HG03521 (cell line): ENCODE results near the gene CALR.
"Not testable (repeated sequence)": the region's sequence is repeated elsewhere in the genome, so short reads cannot be mapped to it uniquely, and the experiment has no call there.

ENCODE experiments used
- ATAC-seq: cut with Tn5 transposase; IDR thresholded peaks from one replicate; pipeline ENCODE4 v1.9.1; 2021; ENCODE audit warnings: mild to moderate bottlenecking, moderate library complexity; ENCODE audit not compliant: unreplicated experiment

Gene CALR

DNA sequence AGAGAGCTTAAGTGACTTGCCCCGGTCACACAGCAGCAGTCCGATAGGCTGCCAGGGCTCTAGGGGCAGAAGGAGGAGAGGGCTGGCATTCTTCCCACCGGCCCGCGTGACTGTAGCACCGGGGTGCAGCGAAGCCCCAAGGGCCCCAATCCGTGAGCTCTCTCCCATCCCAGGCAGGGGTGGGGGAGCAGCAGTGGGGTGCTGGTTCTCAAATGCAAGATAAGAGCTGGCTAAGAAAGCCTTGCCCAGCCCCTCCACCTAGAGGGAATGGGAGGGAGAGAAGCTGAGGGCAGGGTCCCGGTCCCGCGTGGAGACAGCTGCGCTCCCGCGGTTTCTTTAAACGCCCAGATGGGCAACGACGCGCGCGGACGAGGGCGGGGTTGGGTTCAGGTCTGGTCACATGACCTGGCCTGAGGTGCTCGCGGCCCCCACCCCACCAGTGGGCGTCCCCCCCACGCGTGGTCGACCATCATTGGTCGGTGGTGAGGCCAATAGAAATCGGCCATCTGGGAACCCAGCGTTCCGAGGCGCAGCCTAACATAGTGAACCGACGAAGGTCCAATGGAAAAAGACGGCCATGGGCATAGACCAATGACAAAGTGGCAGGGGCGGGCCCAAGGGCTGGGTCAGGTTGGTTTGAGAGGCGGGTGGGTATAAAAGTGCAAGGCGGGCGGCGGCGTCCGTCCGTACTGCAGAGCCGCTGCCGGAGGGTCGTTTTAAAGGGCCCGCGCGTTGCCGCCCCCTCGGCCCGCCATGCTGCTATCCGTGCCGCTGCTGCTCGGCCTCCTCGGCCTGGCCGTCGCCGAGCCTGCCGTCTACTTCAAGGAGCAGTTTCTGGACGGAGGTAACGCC, at the start of gene CALR:
Gene CALR (plus strand): TSS at position 683 of the 852 bp plus-strand sequence. CDS start 71 bp downstream, at position 754.
- peak; percentile 87 for ATAC-seq

DNA sequence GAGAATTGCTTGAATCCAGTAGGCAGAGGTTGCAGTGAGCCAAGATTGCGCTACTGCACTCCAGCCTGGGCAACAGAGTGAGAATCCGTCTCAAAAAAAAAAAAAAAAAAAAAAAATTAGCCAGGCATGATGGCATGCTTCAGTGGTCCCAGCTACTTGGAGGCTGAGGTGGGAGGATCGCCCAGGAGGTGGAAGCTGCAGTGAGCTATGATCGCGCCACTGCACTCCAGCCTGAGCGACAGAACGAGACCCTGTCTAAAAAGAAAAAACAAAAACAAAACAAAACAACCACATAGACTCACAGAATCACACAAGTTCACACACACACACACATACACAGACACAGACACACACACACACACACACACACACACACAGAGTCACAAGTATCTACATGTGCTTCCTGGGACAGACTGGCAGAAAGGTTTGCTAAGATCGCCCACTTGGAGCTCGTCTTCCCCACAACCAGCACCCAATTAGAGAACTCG, 48.1 kb upstream of the CALR start:
- ATAC-seq = not testable (repeated sequence)

DNA sequence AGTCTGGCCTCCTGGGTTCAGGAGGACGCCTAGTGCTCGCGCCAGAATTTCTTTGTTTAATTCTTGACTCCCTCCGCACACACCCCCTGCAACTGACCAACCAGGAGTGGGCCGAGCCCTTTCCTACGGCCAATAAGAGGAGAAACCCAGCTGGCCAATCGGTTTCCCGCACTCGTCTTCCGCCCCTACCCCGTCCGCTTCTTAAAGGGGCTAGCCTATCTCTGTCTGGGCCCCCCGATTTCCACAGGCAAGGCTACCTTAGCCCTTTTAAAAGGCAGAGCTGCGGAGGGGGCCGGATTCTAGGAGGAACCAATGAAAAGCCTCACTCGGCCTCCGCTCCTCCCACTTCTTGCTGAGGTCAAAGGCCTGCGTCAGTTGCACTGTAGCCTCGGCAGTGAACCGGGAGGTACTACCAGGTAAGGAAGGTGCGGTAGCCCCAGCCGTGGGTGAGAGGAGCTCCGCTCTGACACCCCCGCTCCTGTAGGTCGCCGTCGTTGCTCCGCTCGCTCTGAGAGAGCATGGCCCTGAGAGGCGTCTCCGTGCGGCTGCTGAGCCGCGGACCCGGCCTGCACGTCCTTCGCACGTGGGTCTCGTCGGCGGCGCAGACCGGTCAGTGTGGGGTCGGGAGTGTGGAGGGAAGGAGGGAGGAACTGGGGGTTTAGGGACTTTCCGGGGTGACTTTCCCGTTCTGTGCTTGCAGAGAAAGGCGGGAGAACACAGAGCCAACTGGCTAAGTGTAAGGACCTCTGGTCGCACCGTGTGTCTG, 47.4 kb upstream of the CALR start, which contains the start of gene GCDH:
Gene GCDH (plus strand): TSS at position 374 of the 766 bp plus-strand sequence. CDS start 145 bp downstream, at position 519.
- ATAC-seq = peak; percentile 86

DNA sequence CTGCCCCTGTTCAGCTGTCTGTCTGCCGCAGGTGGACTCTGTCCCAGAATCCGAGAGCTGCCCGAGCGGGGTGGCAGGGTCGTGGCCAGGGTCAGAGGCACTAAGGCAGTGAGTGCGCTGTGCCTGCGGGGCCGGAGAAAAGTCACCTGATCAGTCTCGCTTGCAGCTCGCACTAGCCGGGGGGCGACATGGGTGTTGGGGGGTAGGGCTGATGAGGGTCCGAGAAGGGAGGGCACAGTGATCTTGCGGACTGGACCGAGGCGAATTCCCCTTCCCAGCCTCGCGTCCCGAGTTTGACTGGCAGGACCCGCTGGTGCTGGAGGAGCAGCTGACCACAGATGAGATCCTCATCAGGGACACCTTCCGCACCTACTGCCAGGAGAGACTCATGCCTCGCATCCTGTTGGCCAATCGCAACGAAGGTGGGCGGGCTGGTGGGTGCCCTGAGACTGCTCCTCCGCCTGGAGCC, 46.8 kb upstream of the CALR start:
- no peak for ATAC-seq

DNA sequence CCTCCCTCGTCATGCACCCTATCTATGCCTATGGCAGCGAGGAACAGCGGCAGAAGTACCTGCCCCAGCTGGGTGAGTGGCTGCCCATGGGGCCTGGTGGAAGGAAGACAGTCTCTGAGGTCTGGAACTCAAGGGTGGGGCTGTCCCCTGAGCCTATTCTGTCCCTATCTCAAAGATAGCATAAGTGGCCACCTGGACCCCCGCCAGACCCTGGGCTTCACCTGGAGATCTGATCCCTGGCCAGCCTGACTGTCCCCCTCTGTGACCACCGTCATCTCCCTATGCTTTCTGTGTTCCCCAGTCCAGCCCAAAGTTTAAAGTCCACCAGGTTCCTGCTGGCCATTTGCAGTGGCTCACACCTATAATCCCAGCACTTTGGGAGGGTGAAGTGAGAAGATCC, 44.8 kb upstream of the CALR start:
- no peak for ATAC-seq

DNA sequence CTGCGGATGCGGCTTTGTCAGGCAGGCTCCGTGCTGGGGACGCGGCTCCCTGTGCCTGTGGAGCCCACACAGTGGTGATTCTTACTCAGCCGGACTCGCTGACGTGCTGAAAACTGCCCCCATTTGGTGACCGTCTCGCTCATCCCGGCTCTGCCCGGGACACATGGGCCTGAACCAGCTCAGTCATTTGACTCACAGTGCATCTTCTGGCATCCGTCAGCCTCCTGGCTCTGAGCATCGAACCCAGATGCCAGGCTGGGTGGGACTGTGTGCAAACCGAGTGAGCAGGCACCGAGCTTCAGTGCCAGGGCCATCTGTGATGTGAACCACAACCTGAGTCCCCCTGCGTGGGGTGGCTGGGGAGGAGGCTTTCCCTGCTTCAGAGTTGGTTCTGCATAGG, 41.9 kb upstream of the CALR start:
- ATAC-seq = no peak

DNA sequence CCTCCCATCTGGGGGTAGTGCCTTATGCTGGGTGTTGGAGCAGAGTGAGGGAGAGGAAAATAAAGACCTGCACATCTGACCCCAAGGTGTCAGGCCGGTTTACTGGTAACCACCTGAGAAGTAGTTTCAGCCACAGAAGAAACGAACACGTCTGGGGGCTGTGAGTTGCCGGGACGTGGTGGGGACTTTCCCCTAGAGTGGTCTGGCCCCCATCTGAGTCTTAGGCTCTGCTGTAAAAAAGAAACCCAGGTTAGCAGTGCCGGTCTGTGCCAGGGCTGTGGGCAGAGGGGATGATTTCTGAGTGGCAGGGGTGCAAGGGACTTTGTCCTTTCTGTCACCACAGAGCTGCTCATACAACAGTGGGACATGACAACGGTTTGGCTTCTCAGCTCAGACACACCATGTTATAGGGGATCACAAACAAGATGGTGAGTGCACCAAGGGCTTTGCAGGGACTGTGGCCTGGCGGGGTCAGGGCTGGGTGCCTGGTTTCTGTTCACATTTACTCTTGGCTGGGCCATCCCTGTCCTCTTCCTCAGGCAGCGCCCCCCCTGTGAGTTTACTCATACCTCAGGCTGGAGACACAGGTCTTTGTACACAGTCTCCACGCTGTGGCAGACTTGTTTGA, 38.4 kb upstream of the CALR start:
- ATAC-seq = peak; percentile 58

DNA sequence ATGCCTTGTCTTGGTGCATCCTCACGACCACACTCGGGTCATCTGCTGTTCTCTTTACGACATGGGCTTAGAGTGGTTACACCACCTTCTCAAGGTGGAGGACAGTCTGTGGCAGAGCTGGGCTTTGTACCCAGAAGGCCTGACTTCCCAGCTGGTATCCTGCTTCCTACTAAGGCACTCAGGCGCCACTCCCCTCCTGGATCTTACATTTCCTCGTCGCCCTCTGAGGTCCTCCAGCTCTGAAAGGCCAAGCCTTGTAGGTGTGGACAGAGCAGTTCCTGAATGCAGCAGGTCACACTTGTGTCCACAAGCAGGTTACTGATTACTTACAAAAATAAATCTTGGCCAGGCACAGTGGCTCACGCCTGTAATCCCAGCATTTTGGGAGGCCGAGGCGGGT, 31.2 kb upstream of the CALR start:
- no peak for ATAC-seq

DNA sequence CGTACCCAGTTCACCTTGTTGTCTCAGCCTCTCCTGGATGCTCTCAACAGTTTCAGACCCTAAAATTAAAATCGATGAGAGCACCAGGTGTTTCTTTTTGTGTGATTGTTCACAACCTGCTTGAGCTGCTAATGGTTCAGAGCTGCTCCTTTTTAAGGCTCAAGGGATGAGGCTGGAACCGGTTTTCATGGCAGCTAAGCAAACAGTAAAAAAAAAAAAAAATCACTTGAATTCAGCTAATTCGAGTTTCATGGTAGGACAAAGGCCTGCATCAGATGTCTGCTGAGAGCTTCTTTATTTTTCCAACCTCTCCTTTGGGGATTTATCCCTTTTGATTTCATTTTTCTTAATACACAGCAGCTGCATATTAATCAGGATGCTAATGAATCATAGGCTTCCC, 25.8 kb upstream of the CALR start:
- ATAC-seq = no peak

DNA sequence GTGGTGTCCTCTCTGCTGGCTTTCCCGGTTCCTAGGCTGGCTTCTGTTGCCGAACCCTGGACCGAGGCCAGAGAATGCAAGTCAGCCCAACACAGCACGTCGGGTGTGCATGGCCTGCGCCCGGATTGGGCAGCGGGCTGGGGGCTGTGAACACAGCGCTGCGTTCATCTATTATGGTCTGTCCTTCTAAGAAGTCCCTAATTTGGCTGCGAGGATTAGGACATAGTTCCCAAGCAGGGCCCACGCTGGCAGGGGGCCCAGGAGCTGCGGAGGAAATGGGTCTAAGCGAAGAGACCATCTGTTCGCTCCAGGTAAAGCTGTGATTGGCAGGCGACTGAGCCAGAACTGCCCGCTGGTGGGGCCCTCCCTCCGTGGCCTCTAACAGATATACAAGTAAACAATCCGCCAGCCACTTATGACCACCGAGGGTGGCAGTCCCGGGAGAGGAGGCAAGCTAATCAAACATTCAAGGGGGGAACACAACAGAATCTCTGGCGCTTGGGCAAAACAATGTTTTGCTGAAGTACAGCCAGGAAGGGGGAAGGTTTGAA, 25.3 kb upstream of the CALR start:
- ATAC-seq = no peak

DNA sequence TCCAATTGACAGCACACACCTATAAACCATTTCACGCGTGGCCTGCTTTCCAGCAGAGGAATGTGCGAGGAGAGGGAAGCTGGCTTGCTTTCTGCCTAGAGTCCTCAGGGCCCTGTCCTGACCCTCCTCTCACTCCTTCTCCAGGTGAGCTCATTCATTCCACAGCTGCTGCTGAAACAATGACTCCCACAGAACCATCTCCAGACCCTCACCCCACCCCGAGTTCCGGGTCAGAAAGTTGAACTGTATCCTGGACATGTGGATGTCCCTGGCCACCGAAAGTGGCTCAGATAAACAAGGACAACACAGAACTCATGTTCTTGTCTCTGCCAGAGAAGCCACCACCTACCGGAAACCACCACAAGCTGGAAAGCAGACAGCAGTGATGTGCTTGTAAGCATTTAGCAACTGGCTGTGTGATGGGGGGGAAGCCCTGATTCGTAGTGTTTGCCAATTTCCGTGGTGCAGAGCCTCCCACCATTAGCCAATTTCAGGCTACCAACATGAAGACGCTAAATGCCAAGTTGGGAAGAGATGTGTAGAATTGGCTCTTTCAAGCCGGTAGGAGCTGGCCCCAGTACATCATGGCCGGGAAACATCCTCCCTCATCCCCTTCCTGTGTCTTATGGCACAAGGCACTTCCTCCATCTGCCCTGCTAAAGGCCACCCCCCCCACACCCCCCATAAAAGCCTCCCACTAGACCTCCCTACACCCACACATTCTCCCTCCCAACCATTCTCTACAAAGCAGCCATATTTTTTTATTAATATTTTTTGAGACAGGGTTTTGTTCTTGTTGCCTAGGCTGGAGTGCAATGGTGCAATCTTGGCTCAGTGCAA, 24.3 kb upstream of the CALR start:
- no peak for ATAC-seq

DNA sequence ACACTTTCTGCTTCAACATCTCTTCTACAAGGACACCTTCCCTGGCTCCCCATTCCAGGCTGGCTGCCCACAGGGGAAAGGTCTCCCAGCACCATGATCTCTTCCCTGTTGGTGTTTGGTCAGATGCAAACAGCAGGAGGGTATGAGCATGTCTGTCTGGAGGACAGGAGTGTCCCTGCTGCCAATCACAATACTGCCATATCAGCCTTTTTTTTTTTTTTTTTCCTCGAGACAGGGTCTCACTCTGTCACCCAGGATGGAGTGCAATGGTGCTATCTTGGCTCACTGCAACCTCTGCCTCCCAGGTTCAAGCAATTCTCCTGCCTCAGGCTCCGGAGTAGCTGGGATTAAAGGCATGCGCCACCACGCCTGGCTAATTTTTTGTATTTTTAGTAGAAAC, 22.5 kb upstream of the CALR start:
- ATAC-seq = not testable (repeated sequence)

DNA sequence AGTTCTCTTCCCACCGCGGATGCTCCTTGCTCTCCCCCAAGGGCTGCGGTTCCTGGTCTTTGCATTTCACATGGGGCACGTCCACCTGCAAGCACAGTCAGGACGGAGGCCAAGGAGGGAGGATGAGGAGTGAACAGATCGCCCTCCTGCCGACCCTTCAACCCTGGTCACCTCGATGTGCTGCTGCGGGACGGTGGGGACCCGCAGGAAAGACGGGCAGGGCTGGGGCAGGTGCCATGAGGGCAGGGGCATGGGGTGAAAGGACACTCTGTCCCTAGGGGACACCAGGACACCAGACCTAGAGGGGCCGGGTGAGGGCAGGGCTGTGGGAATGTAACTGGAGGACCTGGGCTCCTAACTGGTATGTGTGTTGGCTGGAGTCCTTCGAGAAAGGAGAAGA, 20.2 kb upstream of the CALR start:
- ATAC-seq = no peak

DNA sequence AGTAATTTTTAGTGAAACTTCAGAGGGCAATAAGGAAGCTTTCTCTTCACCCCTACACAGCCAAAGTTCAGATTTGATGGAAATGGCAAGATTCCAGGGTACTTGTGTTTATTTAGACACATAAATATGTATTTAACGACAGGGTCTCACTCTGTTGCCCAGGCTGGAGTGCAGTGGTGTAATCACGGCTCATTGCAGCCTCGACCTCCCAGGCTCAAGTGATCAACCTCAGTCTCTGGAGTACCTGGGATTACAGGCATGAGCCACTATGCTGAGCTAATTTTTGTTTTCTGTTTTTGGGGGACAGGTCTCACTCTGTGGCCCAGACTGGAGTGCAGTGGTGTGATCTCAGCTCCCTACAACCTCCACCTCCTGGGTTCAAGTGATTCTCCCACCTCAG, 17.4 kb upstream of the CALR start:
- no peak for ATAC-seq

DNA sequence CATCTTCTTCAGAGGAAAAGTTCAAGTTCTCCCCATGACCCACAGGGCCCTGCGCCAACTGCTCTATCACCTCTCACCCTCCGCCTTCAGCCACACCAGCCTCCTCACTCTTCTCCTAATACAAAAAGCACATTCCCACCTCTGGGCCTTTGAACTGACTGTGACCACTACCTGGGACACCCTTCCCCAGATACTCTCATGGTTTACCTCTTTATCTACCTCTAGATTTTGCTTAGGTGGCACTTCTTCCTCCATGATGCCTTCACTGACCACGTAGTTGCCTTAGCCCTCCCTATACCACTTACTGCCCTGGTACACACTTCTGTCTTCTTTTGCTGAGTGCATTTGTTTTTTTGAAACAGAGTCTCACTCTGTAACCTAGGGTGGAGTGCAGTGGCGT, 15.4 kb upstream of the CALR start:
- no peak for ATAC-seq

DNA sequence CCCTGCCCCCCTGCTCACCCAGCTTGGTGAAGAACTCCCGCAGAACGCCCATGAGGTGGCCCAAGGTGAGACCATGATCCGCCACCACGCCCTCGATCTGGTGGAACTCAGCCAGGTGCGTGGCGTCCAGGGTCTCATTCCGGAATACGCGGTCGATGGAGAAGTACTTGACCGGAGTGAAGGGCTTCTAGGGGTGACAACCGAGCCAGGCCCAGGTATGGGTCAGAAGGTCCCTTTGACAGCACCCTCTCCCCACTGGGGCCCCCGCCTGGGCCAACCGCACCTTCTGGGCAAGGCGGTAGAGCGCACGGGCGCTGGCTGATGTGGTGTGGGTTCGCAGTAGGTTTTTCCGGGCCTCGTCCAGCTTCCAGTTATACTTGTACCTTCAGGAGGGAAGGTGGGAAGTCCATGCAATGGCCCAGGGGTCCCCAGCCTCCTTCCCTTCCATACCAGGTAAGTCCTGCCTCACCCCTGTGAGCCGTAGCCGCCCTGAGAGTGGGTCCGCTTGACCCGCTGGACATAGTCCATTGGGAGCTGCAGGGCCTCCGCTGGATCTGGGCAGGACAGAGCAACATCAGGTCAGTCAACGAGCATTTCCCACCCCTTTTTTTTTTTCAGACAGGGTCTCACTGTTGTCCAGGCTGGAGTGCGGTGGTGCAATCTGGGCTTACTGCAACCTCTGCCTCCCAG, 13.6 kb upstream of the CALR start:
- no peak for ATAC-seq

DNA sequence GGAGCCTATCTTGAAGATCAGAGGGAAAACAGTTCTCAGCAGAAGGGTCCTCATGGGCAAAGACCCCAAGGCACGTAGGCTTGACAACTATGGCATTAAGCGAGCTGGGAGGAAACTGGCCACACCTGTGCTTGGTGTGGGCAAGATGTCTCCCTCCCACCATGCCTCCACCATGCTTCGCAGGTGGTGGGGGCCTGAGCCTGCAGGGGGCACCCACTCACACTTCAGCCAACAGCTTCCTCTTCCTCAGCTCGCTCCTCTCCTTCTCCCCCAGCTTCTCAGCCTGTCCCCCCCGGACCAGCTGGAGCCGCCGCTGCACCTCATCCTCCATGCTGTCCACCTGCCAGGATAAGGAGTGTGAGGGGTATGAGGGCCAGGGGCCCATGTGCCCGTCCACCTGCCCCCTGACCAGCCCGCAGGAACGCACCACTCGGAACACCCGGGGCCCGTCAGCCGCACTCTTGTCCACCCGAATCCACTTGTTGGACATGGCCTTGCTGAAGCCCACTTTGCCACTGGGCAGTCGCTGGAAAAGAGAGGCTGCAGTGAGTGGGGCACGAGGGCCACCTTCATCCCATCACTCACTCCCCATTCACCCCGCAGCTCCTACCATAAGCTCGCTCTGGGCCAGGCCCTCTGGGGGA, 8.3 kb upstream of the CALR start:
- no peak for ATAC-seq

DNA sequence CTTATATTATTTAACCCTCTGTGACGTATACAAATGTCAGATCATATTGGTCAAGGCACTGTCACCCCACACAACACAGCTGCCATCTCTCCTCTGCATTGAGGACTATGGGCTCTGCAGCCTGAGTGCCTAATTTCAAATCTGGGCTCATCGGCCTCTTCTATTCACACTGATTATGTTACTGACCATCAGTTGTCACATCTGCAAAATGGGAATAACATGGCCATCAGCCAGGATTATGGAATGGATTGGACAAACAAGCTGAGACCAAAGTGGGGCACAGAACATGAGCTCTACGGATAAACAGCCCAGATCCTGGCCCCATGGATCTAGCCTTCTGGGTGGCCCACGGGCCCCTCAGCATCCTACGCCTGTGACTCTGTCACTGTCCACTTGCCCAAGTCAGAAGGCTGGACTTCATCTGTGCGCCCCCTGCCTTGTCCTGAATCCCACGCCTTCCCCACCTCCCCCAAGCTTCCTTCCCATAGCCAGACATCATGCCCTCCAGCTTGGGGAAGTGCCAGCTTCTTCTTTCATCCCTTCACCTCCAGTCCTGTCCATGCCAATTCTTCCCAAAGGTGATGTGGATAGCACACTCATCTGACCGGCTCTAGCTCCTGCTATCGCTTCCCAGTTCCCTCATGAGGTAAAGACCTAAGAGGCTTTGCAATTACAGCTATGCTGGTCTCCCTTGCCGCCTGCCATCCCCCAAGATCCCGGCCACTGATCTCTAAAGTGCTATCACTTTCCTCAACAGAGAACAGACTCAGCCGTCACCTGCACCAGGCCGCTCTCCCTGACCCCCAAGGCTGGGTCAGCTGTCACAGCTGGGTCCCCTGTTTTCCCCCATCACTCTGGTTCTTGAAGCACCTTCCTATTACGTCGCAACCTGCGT, 5.8 kb upstream of the CALR start:
- ATAC-seq = no peak
